ENCODE results near the gene WNT9A. TPM values are rescaled to one million over a fixed set of nuclear protein-coding genes. Genes with fewer than 3 reads are reported as not detected.

The WNT9A gene
- total RNA-seq, 1 experiment from 2014 or later: not detected

- no peak overlapping the region for H3K27ac ChIP-seq (ENCODE audit: low read depth, low read length, poor library complexity, severe bottlenecking)
- H3K36me3 ChIP-seq (ENCODE audit: insufficient read depth, low read length, poor library complexity, severe bottlenecking): no peaks in the 10 kb centered on the region
- no peaks in the 10 kb centered on the region for H3K4me1 ChIP-seq (ENCODE audit: insufficient read depth, low read length, poor library complexity, severe bottlenecking)
- intact Hi-C loops (cut with micrococcal nuclease; ENCODE audit: unreplicated experiment): no loop called here
- DNase-seq (ENCODE audit: low spot score): no peak
- BruUV-seq (replicated peaks): no TSS peak
- no peak for TF ChIP-seq EZH2 (IDR thresholded peaks at IDR 0.05; ENCODE audit: borderline replicate concordance, low read depth, low read length, poor library complexity, severe bottlenecking)
- TF ChIP-seq CTCF (conservative IDR thresholded peaks at IDR 0.05; ENCODE audit: low read depth, low read length): no peak
- no peaks in the 10 kb centered on the region for H3K27me3 ChIP-seq (replicated peaks; ENCODE audit: insufficient read depth, low read depth, low read length, poor library complexity)
- CTCF ChIA-PET: no interaction called here
- no peaks in the 10 kb centered on the region for H3K9me3 ChIP-seq (ENCODE audit: low read depth, low read length, poor library complexity, severe bottlenecking)
- H3K4me3 ChIP-seq (ENCODE audit: low read depth, low read length, poor library complexity, severe bottlenecking): no peak overlapping the region
- POLR2A ChIA-PET (ENCODE audit: low non-redundant PET): no interaction called here
Observed at GRCh38 chr1:227938911-227939790, 8.6 kb downstream of the WNT9A start.

- no peak overlapping the region for H3K4me3 ChIP-seq (ENCODE audit: low read depth, low read length, poor library complexity, severe bottlenecking)
- intact Hi-C loops (cut with micrococcal nuclease; ENCODE audit: unreplicated experiment): no loop called here
- H3K9me3 ChIP-seq (ENCODE audit: low read depth, low read length, poor library complexity, severe bottlenecking): no peaks in the 10 kb centered on the region
- ChIA-PET POLR2A (ENCODE audit: low non-redundant PET) (no interaction called here), CTCF (no interaction called here)
- H3K36me3 ChIP-seq (ENCODE audit: insufficient read depth, low read length, poor library complexity, severe bottlenecking): no peaks in the 10 kb centered on the region
- H3K27me3 ChIP-seq (replicated peaks; ENCODE audit: insufficient read depth, low read depth, low read length, poor library complexity): no peaks in the 10 kb centered on the region
- no peak overlapping the region for H3K27ac ChIP-seq (ENCODE audit: low read depth, low read length, poor library complexity, severe bottlenecking)
- DNase-seq (ENCODE audit: low spot score): no peak
- H3K4me1 ChIP-seq (ENCODE audit: insufficient read depth, low read length, poor library complexity, severe bottlenecking): no peaks in the 10 kb centered on the region
- TF ChIP-seq EZH2 (IDR thresholded peaks at IDR 0.05; ENCODE audit: borderline replicate concordance, low read depth, low read length, poor library complexity, severe bottlenecking) (no peak), CTCF (conservative IDR thresholded peaks at IDR 0.05; ENCODE audit: low read depth, low read length) (no peak)
- no TSS peak for BruUV-seq (replicated peaks)
Observed at GRCh38 chr1:227938276-227938675, 9.5 kb downstream of the WNT9A start.

- CTCF ChIA-PET: no interaction called here
- intact Hi-C loops (cut with micrococcal nuclease; ENCODE audit: unreplicated experiment): no loop called here
- no peaks in the 10 kb centered on the region for H3K27me3 ChIP-seq (replicated peaks; ENCODE audit: insufficient read depth, low read depth, low read length, poor library complexity)
Observed at GRCh38 chr1:227937838-227938145, 9.9 kb downstream of the WNT9A start.

More at GRCh38 chr1:227937838-227938145, 9.9 kb downstream of the WNT9A start:
- no peak for DNase-seq (ENCODE audit: low spot score)
- Histone ChIP-seq H3K4me3 (ENCODE audit: low read depth, low read length, poor library complexity, severe bottlenecking) (no peak overlapping the region), H3K4me1 (ENCODE audit: insufficient read depth, low read length, poor library complexity, severe bottlenecking) (no peaks in the 10 kb centered on the region), H3K36me3 (ENCODE audit: insufficient read depth, low read length, poor library complexity, severe bottlenecking) (no peaks in the 10 kb centered on the region), H3K9me3 (ENCODE audit: low read depth, low read length, poor library complexity, severe bottlenecking) (no peaks in the 10 kb centered on the region), H3K27ac (ENCODE audit: low read depth, low read length, poor library complexity, severe bottlenecking) (no peak overlapping the region)
- no peak for TF ChIP-seq EZH2 (IDR thresholded peaks at IDR 0.05; ENCODE audit: borderline replicate concordance, low read depth, low read length, poor library complexity, severe bottlenecking)
- TF ChIP-seq CTCF (conservative IDR thresholded peaks at IDR 0.05; ENCODE audit: low read depth, low read length): no peak
- BruUV-seq (replicated peaks): no TSS peak
- POLR2A ChIA-PET (ENCODE audit: low non-redundant PET): no interaction called here

Measured in A673 (cell line).